ENCODE measurements around the gene LGALS4.

Gene LGALS4

DNA sequence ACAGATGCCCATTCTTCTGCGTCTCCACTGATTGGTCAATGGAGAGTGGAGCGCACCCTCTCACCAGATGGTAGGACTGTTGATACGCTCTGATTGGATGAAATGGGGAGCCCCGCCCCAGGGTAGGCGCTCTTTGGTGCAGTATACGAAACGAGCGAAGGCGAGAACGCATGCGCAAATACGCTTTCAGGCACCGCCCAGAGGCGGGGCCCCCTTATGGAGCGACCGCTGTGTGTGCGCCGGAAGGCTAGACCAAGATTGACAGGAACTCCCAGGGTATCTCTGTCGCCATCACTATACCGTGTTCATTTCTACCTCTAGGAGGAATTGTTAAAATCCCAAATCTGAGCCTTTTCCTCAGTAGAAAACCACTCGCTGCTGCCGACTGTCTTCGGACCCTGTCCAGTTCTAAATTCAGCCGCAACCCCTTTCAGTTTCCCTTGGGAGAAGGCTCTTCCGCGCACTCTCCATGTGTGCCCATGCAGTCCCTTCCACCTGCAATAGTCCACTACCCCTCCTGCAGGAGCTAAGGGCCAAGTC, 37.8 kb upstream of the LGALS4 start (continued):
- TF ChIP-seq CREB5 (CRISPR knock-in tag; IDR thresholded peaks at IDR 0.05; ENCODE audit: low read depth) (no peak), ARNTL (CRISPR knock-in tag; IDR thresholded peaks at IDR 0.05; ENCODE audit: borderline replicate concordance, low read depth) (no peak)

DNA sequence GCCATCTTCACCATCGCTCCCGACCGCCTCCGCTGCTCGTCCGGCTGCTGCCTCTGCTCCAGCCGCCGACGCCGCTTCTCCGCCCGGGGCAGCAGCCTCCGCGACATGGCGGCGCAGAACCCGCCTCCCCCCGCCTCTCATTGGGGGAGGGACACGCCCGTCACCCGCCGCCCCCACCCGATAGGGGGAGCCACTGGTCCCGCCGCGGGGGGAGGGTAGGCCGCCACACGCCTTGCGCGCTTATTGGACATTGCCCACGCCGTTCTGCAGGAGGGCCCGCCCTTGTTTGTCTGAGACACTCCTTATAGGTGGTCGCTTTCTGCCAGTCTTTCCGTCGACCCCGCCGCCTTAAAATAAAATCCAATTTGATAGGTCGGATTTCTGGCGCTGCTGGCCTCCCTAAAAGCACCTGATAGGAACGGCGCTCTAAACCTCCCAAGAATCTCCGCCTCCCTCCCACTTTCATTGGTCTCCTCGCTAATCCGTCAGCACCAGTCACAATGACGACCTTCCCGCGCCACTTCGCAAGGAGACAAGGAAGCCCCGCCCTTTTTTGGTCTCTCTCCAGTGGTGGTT, 37.2 kb upstream of the LGALS4 start, which contains the start of gene HNRNPL:
HNRNPL (minus strand) TSS at position 127 of the 576 bp plus-strand sequence; CDS start at position 107, 20 bp downstream.
- TF ChIP-seq ESRRG (CRISPR knock-in tag; IDR thresholded peaks at IDR 0.05) (no peak), ZNF8 (CRISPR knock-in tag; IDR thresholded peaks at IDR 0.05) (no peak), CSRNP3 (CRISPR knock-in tag; IDR thresholded peaks at IDR 0.05) (no peak), ZFP3 (CRISPR knock-in tag; IDR thresholded peaks at IDR 0.05) (no peak), ZNF565 (CRISPR knock-in tag; conservative IDR thresholded peaks at IDR 0.05; ENCODE audit: low read depth) (no peak), TCF4 (CRISPR knock-in tag; IDR thresholded peaks at IDR 0.05; ENCODE audit: borderline replicate concordance) (no peak), SNAI2 (CRISPR knock-in tag; IDR thresholded peaks at IDR 0.05) (no peak), ZFP30 (CRISPR knock-in tag; IDR thresholded peaks at IDR 0.05) (no peak), ISL1 (CRISPR knock-in tag; IDR thresholded peaks at IDR 0.05) (no peak)
- TF ChIP-seq, protein P1, sequence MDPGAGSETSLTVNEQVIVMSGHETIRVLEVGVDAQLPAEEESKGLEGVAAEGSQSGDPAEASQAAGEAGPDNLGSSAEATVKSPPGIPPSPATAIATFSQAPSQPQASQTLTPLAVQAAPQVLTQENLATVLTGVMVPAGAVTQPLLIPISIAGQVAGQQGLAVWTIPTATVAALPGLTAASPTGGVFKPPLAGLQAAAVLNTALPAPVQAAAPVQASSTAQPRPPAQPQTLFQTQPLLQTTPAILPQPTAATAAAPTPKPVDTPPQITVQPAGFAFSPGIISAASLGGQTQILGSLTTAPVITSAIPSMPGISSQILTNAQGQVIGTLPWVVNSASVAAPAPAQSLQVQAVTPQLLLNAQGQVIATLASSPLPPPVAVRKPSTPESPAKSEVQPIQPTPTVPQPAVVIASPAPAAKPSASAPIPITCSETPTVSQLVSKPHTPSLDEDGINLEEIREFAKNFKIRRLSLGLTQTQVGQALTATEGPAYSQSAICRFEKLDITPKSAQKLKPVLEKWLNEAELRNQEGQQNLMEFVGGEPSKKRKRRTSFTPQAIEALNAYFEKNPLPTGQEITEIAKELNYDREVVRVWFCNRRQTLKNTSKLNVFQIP (CRISPR knock-in tag; IDR thresholded peaks at IDR 0.05; ENCODE audit: borderline replicate concordance, low read depth) = no peak
- TF ChIP-seq, protein P2, sequence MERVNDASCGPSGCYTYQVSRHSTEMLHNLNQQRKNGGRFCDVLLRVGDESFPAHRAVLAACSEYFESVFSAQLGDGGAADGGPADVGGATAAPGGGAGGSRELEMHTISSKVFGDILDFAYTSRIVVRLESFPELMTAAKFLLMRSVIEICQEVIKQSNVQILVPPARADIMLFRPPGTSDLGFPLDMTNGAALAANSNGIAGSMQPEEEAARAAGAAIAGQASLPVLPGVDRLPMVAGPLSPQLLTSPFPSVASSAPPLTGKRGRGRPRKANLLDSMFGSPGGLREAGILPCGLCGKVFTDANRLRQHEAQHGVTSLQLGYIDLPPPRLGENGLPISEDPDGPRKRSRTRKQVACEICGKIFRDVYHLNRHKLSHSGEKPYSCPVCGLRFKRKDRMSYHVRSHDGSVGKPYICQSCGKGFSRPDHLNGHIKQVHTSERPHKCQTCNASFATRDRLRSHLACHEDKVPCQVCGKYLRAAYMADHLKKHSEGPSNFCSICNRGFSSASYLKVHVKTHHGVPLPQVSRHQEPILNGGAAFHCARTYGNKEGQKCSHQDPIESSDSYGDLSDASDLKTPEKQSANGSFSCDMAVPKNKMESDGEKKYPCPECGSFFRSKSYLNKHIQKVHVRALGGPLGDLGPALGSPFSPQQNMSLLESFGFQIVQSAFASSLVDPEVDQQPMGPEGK (CRISPR knock-in tag; IDR thresholded peaks at IDR 0.05; ENCODE audit: borderline replicate concordance) = no peak
- peak; percentile 78 for ATAC-seq

DNA sequence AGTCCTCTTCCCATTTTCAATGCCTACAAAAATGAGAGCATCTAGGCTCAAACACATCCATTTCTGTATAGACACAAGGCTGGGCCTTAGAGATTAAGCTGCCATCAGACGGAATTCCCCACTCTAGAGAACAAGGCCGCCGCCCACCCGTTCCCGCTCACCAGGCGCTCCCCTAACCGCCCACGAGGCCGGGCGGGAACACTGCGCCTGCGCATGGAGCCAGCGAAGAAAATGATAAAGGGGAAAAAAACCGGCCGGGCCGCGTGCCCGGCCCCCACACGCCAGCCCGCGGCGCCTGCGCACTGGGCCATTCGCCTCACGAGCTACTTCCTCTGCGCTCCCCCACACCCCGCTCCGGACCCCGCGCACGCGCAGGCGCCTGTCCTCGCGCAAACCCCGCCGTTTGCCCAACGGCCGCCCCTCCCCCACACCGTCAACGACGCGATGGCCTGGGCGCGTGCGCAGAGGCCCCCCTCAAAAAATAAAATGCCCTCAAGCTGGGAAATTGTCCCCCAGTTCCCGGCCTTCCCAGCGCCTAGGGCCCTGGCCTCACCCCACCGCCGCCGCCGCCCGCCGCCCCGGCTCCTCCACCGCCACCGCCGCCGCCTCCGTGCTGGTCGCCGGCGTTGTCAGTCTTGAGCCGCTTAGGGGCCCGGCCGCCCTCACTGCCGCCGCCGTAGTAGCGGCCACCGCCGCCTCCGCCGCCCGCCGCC, 36.6 kb upstream of the LGALS4 start:
- peak; percentile 7 for ATAC-seq
- no peak for TF ChIP-seq ZNF70 (CRISPR knock-in tag; IDR thresholded peaks at IDR 0.05)
- TF ChIP-seq TCF4 (CRISPR knock-in tag; IDR thresholded peaks at IDR 0.05; ENCODE audit: borderline replicate concordance) = no peak
- TF ChIP-seq CSDC2 (CRISPR knock-in tag; IDR thresholded peaks at IDR 0.05) = no peak

DNA sequence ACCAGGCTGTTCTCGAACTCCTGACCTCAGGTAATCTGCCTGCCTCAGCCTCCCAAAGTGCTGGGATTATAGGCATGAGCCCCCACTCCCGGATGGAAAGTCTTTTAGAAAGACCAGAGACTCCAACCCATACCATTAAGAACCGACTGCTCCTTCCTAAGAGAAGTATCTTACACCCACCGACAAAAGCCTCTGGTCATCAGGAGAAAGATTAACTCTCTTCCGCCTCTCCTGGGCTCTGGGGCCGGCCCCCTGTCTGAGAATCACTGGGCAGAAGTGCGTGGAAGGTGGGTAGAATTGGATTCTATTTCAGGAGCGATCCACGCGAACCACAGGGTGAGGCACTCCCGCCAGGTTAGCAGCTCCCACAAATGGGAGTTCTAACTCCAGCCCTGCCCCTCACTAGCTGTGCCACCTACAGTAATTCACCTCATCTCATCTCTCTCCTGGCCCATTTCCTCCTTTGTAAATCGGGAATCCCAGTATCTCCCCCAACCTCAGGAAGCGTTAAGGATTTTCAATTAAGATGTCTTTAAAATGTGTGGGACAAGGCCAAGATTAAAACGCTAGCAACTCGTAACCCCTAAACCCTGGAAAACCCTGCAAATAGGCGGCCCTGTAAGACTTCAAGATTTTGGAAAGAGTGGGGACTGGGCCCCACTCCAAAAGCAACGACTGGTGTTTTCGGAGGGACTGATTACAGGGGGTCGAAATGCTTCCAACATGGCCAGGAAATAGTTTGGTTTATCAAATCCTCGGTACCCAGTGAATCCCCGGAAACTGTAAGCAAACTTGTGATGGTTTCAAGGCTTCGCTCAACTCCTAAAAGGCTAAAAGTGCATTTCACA, 35.8 kb upstream of the LGALS4 start:
- ATAC-seq = no peak
- TF ChIP-seq ARNTL (CRISPR knock-in tag; IDR thresholded peaks at IDR 0.05; ENCODE audit: borderline replicate concordance, low read depth) (no peak), ZFP3 (CRISPR knock-in tag; IDR thresholded peaks at IDR 0.05) (no peak), ZNF8 (CRISPR knock-in tag; IDR thresholded peaks at IDR 0.05) (no peak), CSDC2 (CRISPR knock-in tag; IDR thresholded peaks at IDR 0.05) (no peak), CREB5 (CRISPR knock-in tag; IDR thresholded peaks at IDR 0.05; ENCODE audit: low read depth) (no peak), PPARA (CRISPR knock-in tag; IDR thresholded peaks at IDR 0.05; ENCODE audit: borderline replicate concordance) (no peak), TCF4 (CRISPR knock-in tag; IDR thresholded peaks at IDR 0.05; ENCODE audit: borderline replicate concordance) (no peak), TOX (CRISPR knock-in tag; IDR thresholded peaks at IDR 0.05; ENCODE audit: borderline replicate concordance) (no peak), SNAI2 (CRISPR knock-in tag; IDR thresholded peaks at IDR 0.05) (no peak)
- TF ChIP-seq, protein P3, sequence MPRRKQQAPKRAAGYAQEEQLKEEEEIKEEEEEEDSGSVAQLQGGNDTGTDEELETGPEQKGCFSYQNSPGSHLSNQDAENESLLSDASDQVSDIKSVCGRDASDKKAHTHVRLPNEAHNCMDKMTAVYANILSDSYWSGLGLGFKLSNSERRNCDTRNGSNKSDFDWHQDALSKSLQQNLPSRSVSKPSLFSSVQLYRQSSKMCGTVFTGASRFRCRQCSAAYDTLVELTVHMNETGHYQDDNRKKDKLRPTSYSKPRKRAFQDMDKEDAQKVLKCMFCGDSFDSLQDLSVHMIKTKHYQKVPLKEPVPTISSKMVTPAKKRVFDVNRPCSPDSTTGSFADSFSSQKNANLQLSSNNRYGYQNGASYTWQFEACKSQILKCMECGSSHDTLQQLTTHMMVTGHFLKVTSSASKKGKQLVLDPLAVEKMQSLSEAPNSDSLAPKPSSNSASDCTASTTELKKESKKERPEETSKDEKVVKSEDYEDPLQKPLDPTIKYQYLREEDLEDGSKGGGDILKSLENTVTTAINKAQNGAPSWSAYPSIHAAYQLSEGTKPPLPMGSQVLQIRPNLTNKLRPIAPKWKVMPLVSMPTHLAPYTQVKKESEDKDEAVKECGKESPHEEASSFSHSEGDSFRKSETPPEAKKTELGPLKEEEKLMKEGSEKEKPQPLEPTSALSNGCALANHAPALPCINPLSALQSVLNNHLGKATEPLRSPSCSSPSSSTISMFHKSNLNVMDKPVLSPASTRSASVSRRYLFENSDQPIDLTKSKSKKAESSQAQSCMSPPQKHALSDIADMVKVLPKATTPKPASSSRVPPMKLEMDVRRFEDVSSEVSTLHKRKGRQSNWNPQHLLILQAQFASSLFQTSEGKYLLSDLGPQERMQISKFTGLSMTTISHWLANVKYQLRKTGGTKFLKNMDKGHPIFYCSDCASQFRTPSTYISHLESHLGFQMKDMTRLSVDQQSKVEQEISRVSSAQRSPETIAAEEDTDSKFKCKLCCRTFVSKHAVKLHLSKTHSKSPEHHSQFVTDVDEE (CRISPR knock-in tag; IDR thresholded peaks at IDR 0.05) = no peak

All from SK-N-SH treated with all-trans-retinoic acid at 6 μM for 48 hours (cell line).